Sigmoid colon (tissue), 7 donors: ENCODE results near the gene IRX2. TPM values are rescaled to one million over a fixed set of nuclear protein-coding genes. Genes with fewer than 3 reads are reported as not detected.
A peak's percentile ranks its signal among the peaks of the same experiment; 100 is the strongest.

Experiments used
- DNase-seq: peaks from one replicate; pipeline ENCODE4 v3.0.0-alpha.2; 2019
- H3K27ac ChIP-seq, 4 donors: fragments of 200-600 bp; sonication (generic); one replicate each; pipeline ENCODE4 v1.5.1; 2016 to 2019; ENCODE audit warnings: mild to moderate bottlenecking in 1 of 4
- H3K27me3 ChIP-seq, 3 donors: fragments of 200-600 bp; sonication (generic); one replicate each; pipeline ENCODE4 v1.5.1; 2019; ENCODE audit warnings: mild to moderate bottlenecking in 1 of 3
- H3K36me3 ChIP-seq, 4 donors: fragments of 200-600 bp; sonication (generic); one replicate each; pipeline ENCODE4 v1.5.1; 2016 to 2019
- H3K4me1 ChIP-seq, 4 donors: fragments of 200-600 bp; sonication (generic); one replicate each; pipeline ENCODE4 v1.5.1; 2017 to 2019
- H3K4me3 ChIP-seq, 4 donors: fragments of 200-600 bp; sonication (generic); one replicate each; pipeline ENCODE4 v1.5.1; 2017 to 2019; ENCODE audit warnings: mild to moderate bottlenecking in 2 of 4, moderate library complexity in 1 of 4
- H3K9me3 ChIP-seq, 4 donors: fragments of 200-600 bp in 3 of 4; sonication (generic) in 3 of 4; one replicate each; pipeline versions ENCODE4 v1.5.1 to v1.6.1; 2013 to 2019
- CTCF ChIP-seq, 4 experiments: fragments of 450-650 bp in 3 of 4; fragments of 200-600 bp in 1 of 4; IDR thresholded peaks; one replicate each; pipeline ENCODE4 v1.5.1; 2016 to 2019; ENCODE audit warnings: antibody characterized with exemption in 4 of 4, mild to moderate bottlenecking in 3 of 4, moderate library complexity in 2 of 4
- EP300 ChIP-seq, 4 donors: sonication (generic); formaldehyde crosslinking; IDR thresholded peaks; one replicate each; pipeline ENCODE4 v1.6.1; 2017; ENCODE audit warnings: antibody characterized with exemption in 4 of 4
- POLR2A ChIP-seq, 2 donors: fragments of 450-650 bp; IDR thresholded peaks; one replicate each; pipeline ENCODE4 v1.6.1; 2016; ENCODE audit warnings: antibody characterized with exemption in 2 of 2, mild to moderate bottlenecking in 2 of 2, moderate library complexity in 2 of 2
- POLR2AphosphoS5 ChIP-seq, 4 donors: sonication (generic); formaldehyde crosslinking; IDR thresholded peaks; one replicate each; pipeline ENCODE4 v1.6.1; 2017; ENCODE audit warnings: antibody characterized with exemption in 4 of 4
- WGBS, 2 donors: extraction: QIAGEN DNeasy Blood & Tissue Kit; methylation state at CpG; one replicate each; pipeline ENCODE4 v1.1.7; 2013; 5-methylcytosine and 5-hydroxymethylcytosine counted together
- intact Hi-C: fragments of 100-400 bp; cut with DNase I; formaldehyde crosslinking; loops from one replicate; pipeline ENCODE4 v1.15.1; 2023
- polyA plus RNA-seq, 3 donors: library from polyadenylated mRNA; stranded (reverse); fragments of 200-250 nt; gene quantifications; one replicate each; pipeline ENCODE4 v1.2.3, GENCODE V29; 2013
- total RNA-seq, 4 donors: library from RNA; depleted of rRNA; stranded (reverse); fragments of >200 nt; gene quantifications; one replicate each; pipeline ENCODE4 v1.1.0, GENCODE V29; 2016
- donor health status: healthy with polysubstance abuse.
- donor health status: Bipolar disorder and iron deficiency.
- donor health status: healthy.

The IRX2 gene
- total and polyA plus RNA-seq, 7 donors: 0.03 TPM; not detected in 6

- H3K36me3 ChIP-seq: no peaks in the 10 kb centered on the region
- intact Hi-C loops: no loop called here
- no peak overlapping the region for H3K4me3 ChIP-seq
- H3K4me1 ChIP-seq: no peaks in the 10 kb centered on the region
- WGBS, 2 donors: 76% methylated on average over 13 of the region's 13 CpGs
- TF ChIP-seq POLR2AphosphoS5 (IDR thresholded peaks at IDR 0.05) (no peak), POLR2A (IDR thresholded peaks at IDR 0.05) (no peak), EP300 (IDR thresholded peaks at IDR 0.05) (no peak), CTCF (IDR thresholded peaks at IDR 0.05) (no peak)
- H3K27me3 ChIP-seq: peaks cover 0 to 9% (median 0%) of the 10 kb centered on the region in 3 donors
- DNase-seq: peak; percentile 52
- H3K27ac ChIP-seq: no peak overlapping the region
- H3K9me3 ChIP-seq: no peaks in the 10 kb centered on the region
Measured at GRCh38 chr5:2703041-2703440, 48.4 kb downstream of the IRX2 start.

- Histone ChIP-seq H3K27me3 (peaks cover 0 to 9% (median 0%) of the 10 kb centered on the region in 3 donors), H3K4me1 (no peaks in the 10 kb centered on the region), H3K27ac (no peak overlapping the region), H3K9me3 (no peaks in the 10 kb centered on the region), H3K36me3 (no peaks in the 10 kb centered on the region), H3K4me3 (no peak overlapping the region)
- DNase-seq: peak; percentile 48
- whole genome bisulfite sequencing, 2 donors: 79 to 83% methylated on average over 28 of the region's 28 CpGs
- TF ChIP-seq POLR2A (IDR thresholded peaks at IDR 0.05): no peak
- intact Hi-C loops: no loop called here
Measured at GRCh38 chr5:2702096-2702879, 49.2 kb downstream of the IRX2 start.

GRCh38 chr5:2701592-2701991 lies 49.9 kb downstream of the IRX2 start:
- peak; percentile 52 for DNase-seq
- Histone ChIP-seq H3K9me3 (no peaks in the 10 kb centered on the region), H3K4me1 (no peaks in the 10 kb centered on the region), H3K36me3 (no peaks in the 10 kb centered on the region), H3K27me3 (peaks cover 0 to 9% (median 0%) of the 10 kb centered on the region in 3 donors), H3K4me3 (no peak overlapping the region), H3K27ac (no peak overlapping the region)
- intact Hi-C loops: no loop called here
- TF ChIP-seq POLR2AphosphoS5 (IDR thresholded peaks at IDR 0.05): no peak
- 57 to 58% methylated on average over 10 of the region's 10 CpGs for WGBS, 2 donors

- H3K4me3 ChIP-seq: no peak overlapping the region
- WGBS, 2 donors: 82 to 83% methylated on average over 8 of the region's 8 CpGs
- H3K27me3 ChIP-seq: peaks cover 0 to 9% (median 0%) of the 10 kb centered on the region in 3 donors
- intact Hi-C loops: no loop called here
- TF ChIP-seq EP300 (IDR thresholded peaks at IDR 0.05) (no peak), POLR2AphosphoS5 (IDR thresholded peaks at IDR 0.05) (no peak), POLR2A (IDR thresholded peaks at IDR 0.05) (no peak), CTCF (IDR thresholded peaks at IDR 0.05) (no peak)
- DNase-seq: peak; percentile 51
- H3K36me3 ChIP-seq: no peaks in the 10 kb centered on the region
- no peaks in the 10 kb centered on the region for H3K9me3 ChIP-seq
- H3K27ac ChIP-seq: no peak overlapping the region
- H3K4me1 ChIP-seq: no peaks in the 10 kb centered on the region
Measured at GRCh38 chr5:2700876-2701275, 50.6 kb downstream of the IRX2 start.

- Histone ChIP-seq H3K27me3 (no peaks in the 10 kb centered on the region), H3K4me1 (no peaks in the 10 kb centered on the region), H3K9me3 (no peaks in the 10 kb centered on the region), H3K27ac (no peak overlapping the region), H3K36me3 (no peaks in the 10 kb centered on the region), H3K4me3 (no peak overlapping the region)
- no peak for TF ChIP-seq POLR2AphosphoS5 (IDR thresholded peaks at IDR 0.05)
- TF ChIP-seq CTCF (IDR thresholded peaks at IDR 0.05): no peak
- TF ChIP-seq POLR2A (IDR thresholded peaks at IDR 0.05): no peak
- TF ChIP-seq EP300 (IDR thresholded peaks at IDR 0.05): no peak
- WGBS, 2 donors: 83 to 88% methylated on average over 17 of the region's 17 CpGs
- intact Hi-C loops: no loop called here
- peak; percentile 58 for DNase-seq
Measured at GRCh38 chr5:2699686-2700085, 51.8 kb downstream of the IRX2 start.

GRCh38 chr5:2699231-2699630 lies 52.2 kb downstream of the IRX2 start:
- H3K9me3 ChIP-seq: no peaks in the 10 kb centered on the region
- no peak overlapping the region for H3K4me3 ChIP-seq
- no peak for TF ChIP-seq POLR2A (IDR thresholded peaks at IDR 0.05)
- no peak for TF ChIP-seq EP300 (IDR thresholded peaks at IDR 0.05)
- TF ChIP-seq CTCF (IDR thresholded peaks at IDR 0.05): no peak
- no peak for TF ChIP-seq POLR2AphosphoS5 (IDR thresholded peaks at IDR 0.05)
- no peaks in the 10 kb centered on the region for H3K36me3 ChIP-seq
- peak; percentile 40 for DNase-seq
- H3K4me1 ChIP-seq: no peaks in the 10 kb centered on the region
- H3K27me3 ChIP-seq: no peaks in the 10 kb centered on the region
- H3K27ac ChIP-seq: no peak overlapping the region
- WGBS, 2 donors: 84 to 89% methylated on average over 8 of the region's 8 CpGs
- intact Hi-C loops: no loop called here
